Endothelial cell of umbilical vein (primary cell): Measurements from ENCODE around the gene RNU1-2. TPM values are rescaled to one million over a fixed set of nuclear protein-coding genes. Genes with fewer than 3 reads are reported as not detected.

ENCODE experiments used
- BruUV-seq: library from RNA; stranded (reverse); fragments of 400-500 nt; replicated peaks from 2 replicates; lab custom pipeline; 2021; lab: Mats Ljungman, UMichigan
- CTCF ChIA-PET: fragments of 300-600, 350-600 bp; sonication (Branson Sonifier 250); formaldehyde crosslinking; loops from one replicate; lab custom pipeline; 2021; ENCODE audit warnings: antibody characterized with exemption, inconsistent platforms; lab: Charles Lee
- POLR2A ChIA-PET: fragments of 300-600, 350-600 bp; sonication (Branson Sonifier 250); formaldehyde crosslinking; loops from one replicate; lab custom pipeline; 2021; ENCODE audit warnings: antibody characterized with exemption, inconsistent platforms; lab: Charles Lee
- DNase-seq: peaks from one replicate; pipeline ENCODE4 v3.0.0-alpha.2; 2011; ENCODE audit warnings: low read depth, low spot score
- FAIRE-seq: peaks from 2 replicates; lab custom pipeline; 2011; peaks lifted over from hg19 to GRCh38; lab: Jason Lieb, UNC
- H2AFZ ChIP-seq: 2 replicates; pipeline ENCODE4 v1.6.0; 2012; ENCODE audit warnings: low read depth, low read length, control low read depth, inconsistent platforms
- H3K27ac ChIP-seq: 2 replicates; pipeline ENCODE4 v1.5.1; 2011; ENCODE audit warnings: low read depth, mild to moderate bottlenecking, control low read depth, low read length, moderate library complexity; ENCODE audit not compliant: insufficient read depth
- H3K27me3 ChIP-seq, 2 experiments: 2 replicates each; pipeline versions ENCODE4 v1.6.0 to v1.6.1; 2011; ENCODE audit warnings: low read length in 2 of 2, mixed read lengths in 1 of 2; ENCODE audit not compliant: control insufficient read depth in 2 of 2, insufficient read depth in 2 of 2
- H3K36me3 ChIP-seq, 2 experiments: 2 replicates in 1 of 2; 3 replicates in 1 of 2; pipeline ENCODE4 v1.5.1; 2011; ENCODE audit warnings: low read length in 2 of 2, mild to moderate bottlenecking in 1 of 2, moderate library complexity in 1 of 2; ENCODE audit not compliant: control insufficient read depth in 2 of 2, insufficient read depth in 2 of 2; ENCODE audit errors: extremely low read depth in 1 of 2
- H3K4me1 ChIP-seq: 3 replicates; pipeline ENCODE4 v1.5.1; 2011; ENCODE audit warnings: mild to moderate bottlenecking, low read length; ENCODE audit not compliant: control insufficient read depth, insufficient read depth; ENCODE audit errors: extremely low read depth
- H3K4me2 ChIP-seq: 2 replicates; pipeline ENCODE4 v1.6.1; 2011; ENCODE audit warnings: low read length, control low read depth, mixed read lengths; ENCODE audit not compliant: insufficient read depth
- H3K4me3 ChIP-seq, 3 experiments: fragments of 200-600 bp in 1 of 3; sonication (generic), shearing (Covaris generic) in 1 of 3; replicated peaks in 1 of 3; 2 replicates each; pipeline ENCODE4 v1.5.1; 2011 to 2016; ENCODE audit warnings: control low read depth in 3 of 3, low read length in 3 of 3, mild to moderate bottlenecking in 2 of 3, inconsistent platforms in 1 of 3, low read depth in 1 of 3, moderate library complexity in 1 of 3; ENCODE audit not compliant: insufficient read depth in 1 of 3
- H3K79me2 ChIP-seq: 2 replicates; pipeline ENCODE4 v1.6.0; 2012; ENCODE audit warnings: low read length, inconsistent platforms; ENCODE audit not compliant: control insufficient read depth, insufficient read depth
- H3K9ac ChIP-seq: replicated peaks from 2 replicates; pipeline ENCODE3; 2011; ENCODE audit warnings: low read length, control low read depth; ENCODE audit not compliant: insufficient read depth; ENCODE audit errors: extremely low read depth
- H3K9me1 ChIP-seq: replicated peaks from 3 replicates; pipeline ENCODE4 v1.6.0; 2011; ENCODE audit warnings: mild to moderate bottlenecking, low read length; ENCODE audit not compliant: control insufficient read depth, insufficient read depth; ENCODE audit errors: extremely low read depth
- H3K9me3 ChIP-seq: replicated peaks from 2 replicates; pipeline ENCODE4 v1.5.1; 2012; ENCODE audit warnings: low read length, inconsistent platforms; ENCODE audit not compliant: control insufficient read depth, insufficient read depth
- H4K20me1 ChIP-seq: replicated peaks from 2 replicates; pipeline ENCODE3; 2011; ENCODE audit warnings: mild to moderate bottlenecking, low read length; ENCODE audit not compliant: control insufficient read depth, insufficient read depth; ENCODE audit errors: extremely low read depth
- EZH2 ChIP-seq: IDR thresholded peaks from 2 replicates; pipeline ENCODE4 v1.6.1; 2012; ENCODE audit warnings: borderline replicate concordance, low read depth, mild to moderate bottlenecking, moderate library complexity, low read length, inconsistent platforms; ENCODE audit not compliant: severe bottlenecking
- FOS ChIP-seq: IDR thresholded peaks from 2 replicates; pipeline ENCODE4 v1.6.1; 2011; ENCODE audit warnings: mild to moderate bottlenecking, low read length, moderate library complexity, borderline replicate concordance; ENCODE audit not compliant: insufficient read depth
- GATA2 ChIP-seq: IDR thresholded peaks from 2 replicates; pipeline ENCODE4 v1.7.0; 2011; ENCODE audit warnings: low read depth, mild to moderate bottlenecking, moderate library complexity, mixed read lengths, low read length; ENCODE audit not compliant: insufficient read length, insufficient read depth
- JUN ChIP-seq: IDR thresholded peaks from 2 replicates; pipeline ENCODE4 v1.6.1; 2011; ENCODE audit warnings: borderline replicate concordance, low read depth; ENCODE audit not compliant: insufficient read length, insufficient read depth
- MYC ChIP-seq: IDR thresholded peaks from one replicate; pipeline ENCODE4 v1.6.1; 2011; ENCODE audit warnings: mild to moderate bottlenecking, low read depth, low read length
- POLR2A ChIP-seq: IDR thresholded peaks from 2 replicates; pipeline ENCODE4 v1.6.1; 2012; ENCODE audit warnings: low read depth, mild to moderate bottlenecking, control low read depth, low read length
- POLR2AphosphoS5 ChIP-seq: IDR thresholded peaks from 2 replicates; pipeline ENCODE4 v1.6.1; 2012; ENCODE audit warnings: low read depth, mild to moderate bottlenecking, control low read depth, low read length, moderate library complexity; ENCODE audit not compliant: insufficient read depth
- dilution Hi-C: fragments of 300-500 bp; cut with MboI; formaldehyde crosslinking; loops from one replicate; pipeline ENCODE4 v1.15.0; 2019; ENCODE audit warnings: low sequenced_read_pairs; ENCODE audit not compliant: extremely low pct_ligation_motif_present
- intact Hi-C: fragments of 100-400 bp; cut with micrococcal nuclease; formaldehyde crosslinking; loops from one replicate; pipeline ENCODE4 v1.10.0; 2022
- polyA plus RNA-seq, 4 experiments: library from polyadenylated mRNA; depleted of rRNA in 3 of 4; stranded (reverse) in 3 of 4; unstranded in 1 of 4; fragments of >200 nt; gene quantifications; 2 replicates each; pipeline versions ENCODE4 v1.2.1 to v1.2.3, GENCODE V29; 2011 to 2012; ENCODE audit warnings: missing spikeins in 1 of 4
- total RNA-seq: library from RNA; stranded (reverse); gene quantifications from 2 replicates; pipeline ENCODE4 v1.2.3, GENCODE V29; 2021
- TF ChIP-seq, protein P1 (sequence below), 2 donors: IDR thresholded peaks; 1 replicate in 1 of 2; 2 replicates in 1 of 2; pipeline ENCODE4 v1.5.1; 2011; ENCODE audit warnings: low read length in 2 of 2, mild to moderate bottlenecking in 2 of 2, moderate library complexity in 2 of 2, control low read depth in 1 of 2, inconsistent platforms in 1 of 2, low read depth in 1 of 2; ENCODE audit not compliant: insufficient read depth in 1 of 2; ENCODE audit errors: extremely low read depth in 1 of 2
- TF ChIP-seq, protein P2 (sequence below): IDR thresholded peaks from 2 replicates; pipeline ENCODE4 v1.6.1; 2011; ENCODE audit not compliant: insufficient read depth, insufficient read length

Gene RNU1-2
- total and polyA plus RNA-seq, 2 donors (not counting 3 experiments of a cell fraction or from before 2014, with no cell fraction given) = 206 to 1,319 TPM

- intact Hi-C loops = no loop called here
- Histone ChIP-seq H3K9ac (no peak overlapping the region), H3K4me1 (peaks cover 19% of the 10 kb centered on the region), H3K36me3 (no peaks in the 10 kb centered on the region), H3K9me1 (no peaks in the 10 kb centered on the region), H4K20me1 (no peaks in the 10 kb centered on the region), H3K4me2 (peak overlapping the region; percentile 91), H2AFZ (peak overlapping the region; percentile 91), H3K9me3 (no peaks in the 10 kb centered on the region), H3K79me2 (no peaks in the 10 kb centered on the region), H3K4me3 (no peak overlapping the region), H3K27ac (no peak overlapping the region), H3K27me3 (no peaks in the 10 kb centered on the region)
- POLR2A ChIA-PET = no interaction called here
- BruUV-seq = no TSS peak
- CTCF ChIA-PET = interaction anchor here (1.2 to 2.1 kb wide), 4 partner anchors 11 to 282 kb away, joined by 3 to 7 read pairs (median 4); no protein-coding TSS in a partner anchor
- dilution Hi-C loops = no loop called here
- DNase-seq (no peak), FAIRE-seq (no peak)
- no peak for TF ChIP-seq POLR2A
- TF ChIP-seq, protein P1, sequence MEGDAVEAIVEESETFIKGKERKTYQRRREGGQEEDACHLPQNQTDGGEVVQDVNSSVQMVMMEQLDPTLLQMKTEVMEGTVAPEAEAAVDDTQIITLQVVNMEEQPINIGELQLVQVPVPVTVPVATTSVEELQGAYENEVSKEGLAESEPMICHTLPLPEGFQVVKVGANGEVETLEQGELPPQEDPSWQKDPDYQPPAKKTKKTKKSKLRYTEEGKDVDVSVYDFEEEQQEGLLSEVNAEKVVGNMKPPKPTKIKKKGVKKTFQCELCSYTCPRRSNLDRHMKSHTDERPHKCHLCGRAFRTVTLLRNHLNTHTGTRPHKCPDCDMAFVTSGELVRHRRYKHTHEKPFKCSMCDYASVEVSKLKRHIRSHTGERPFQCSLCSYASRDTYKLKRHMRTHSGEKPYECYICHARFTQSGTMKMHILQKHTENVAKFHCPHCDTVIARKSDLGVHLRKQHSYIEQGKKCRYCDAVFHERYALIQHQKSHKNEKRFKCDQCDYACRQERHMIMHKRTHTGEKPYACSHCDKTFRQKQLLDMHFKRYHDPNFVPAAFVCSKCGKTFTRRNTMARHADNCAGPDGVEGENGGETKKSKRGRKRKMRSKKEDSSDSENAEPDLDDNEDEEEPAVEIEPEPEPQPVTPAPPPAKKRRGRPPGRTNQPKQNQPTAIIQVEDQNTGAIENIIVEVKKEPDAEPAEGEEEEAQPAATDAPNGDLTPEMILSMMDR (IDR thresholded peaks at IDR 0.05; ENCODE audit: extremely low read depth in 1 of 2, insufficient read depth in 1 of 2, low read depth in 1 of 2, low read length in 2 of 2) = no peak
- TF ChIP-seq EZH2 = no peak
- TF ChIP-seq FOS = no peak
- no peak for TF ChIP-seq JUN
- no peak for TF ChIP-seq MYC
Observed at GRCh38 chr1:16903054-16903453, 7.3 kb downstream of the RNU1-2 start.

GRCh38 chr1:16903458-16903796 is 7.6 kb downstream of the RNU1-2 start:
- intact Hi-C loops = no loop called here
- BruUV-seq = no TSS peak
- Histone ChIP-seq H3K79me2 (no peaks in the 10 kb centered on the region), H3K9me3 (no peaks in the 10 kb centered on the region), H3K4me2 (peak overlapping the region; percentile 91), H4K20me1 (no peaks in the 10 kb centered on the region), H3K27me3 (no peaks in the 10 kb centered on the region), H3K4me3 (peak overlapping the region in 2 of 3 experiments; percentile 57 to 74), H3K9me1 (no peaks in the 10 kb centered on the region), H3K36me3 (no peaks in the 10 kb centered on the region), H2AFZ (peak overlapping the region; percentile 91), H3K9ac (peak overlapping the region; percentile 94), H3K27ac (peak overlapping the region; percentile 92), H3K4me1 (peaks cover 19% of the 10 kb centered on the region)
- ChIA-PET POLR2A (no interaction called here), CTCF (interaction anchor here (1.2 to 2.1 kb wide), 5 partner anchors 11 to 282 kb away, joined by 3 to 7 read pairs (median 4); no protein-coding TSS in a partner anchor)
- DNase-seq (no peak), FAIRE-seq (no peak)
- TF ChIP-seq POLR2AphosphoS5 = no peak
- TF ChIP-seq, protein P1 (IDR thresholded peaks at IDR 0.05; ENCODE audit: extremely low read depth in 1 of 2, insufficient read depth in 1 of 2, low read depth in 1 of 2, low read length in 2 of 2) = no peak
- no peak for TF ChIP-seq POLR2A
- no peak for TF ChIP-seq GATA2
- TF ChIP-seq MYC = no peak
- TF ChIP-seq, protein P2, sequence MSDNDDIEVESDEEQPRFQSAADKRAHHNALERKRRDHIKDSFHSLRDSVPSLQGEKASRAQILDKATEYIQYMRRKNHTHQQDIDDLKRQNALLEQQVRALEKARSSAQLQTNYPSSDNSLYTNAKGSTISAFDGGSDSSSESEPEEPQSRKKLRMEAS = no peak
- no peak for TF ChIP-seq FOS
- TF ChIP-seq EZH2 = no peak
- no peak for TF ChIP-seq JUN
- dilution Hi-C loops = no loop called here
